Prostate gland (tissue), 2 donors: Measurements from ENCODE around the gene SLAIN2. TPM values are rescaled to one million over a fixed set of nuclear protein-coding genes. Genes with fewer than 3 reads are reported as not detected.

Experiments
- DNase-seq: peaks from one replicate; pipeline ENCODE4 v3.0.0-alpha.2; 2019; ENCODE audit warnings: low spot score
- H3K27ac ChIP-seq, 2 donors: fragments of 200-600 bp; sonication (generic); 2 replicates each; pipeline ENCODE4 v1.5.1; 2017 to 2019
- H3K27me3 ChIP-seq: fragments of 200-600 bp; sonication (generic); replicated peaks from 2 replicates; pipeline ENCODE4 v1.5.1; 2019; ENCODE audit not compliant: insufficient read depth
- H3K36me3 ChIP-seq, 2 donors: fragments of 200-600 bp; sonication (generic); 1 replicate in 1 of 2; 2 replicates in 1 of 2; pipeline versions ENCODE4 v1.5.1 to v1.8.1; 2017 to 2019
- H3K4me1 ChIP-seq: fragments of 200-600 bp; sonication (generic); replicated peaks from 2 replicates; pipeline ENCODE4 v1.5.1; 2019
- H3K4me3 ChIP-seq, 2 donors: fragments of 200-600 bp; sonication (generic); 2 replicates each; pipeline ENCODE4 v1.5.1; 2017 to 2019
- H3K9me3 ChIP-seq: fragments of 200-600 bp; sonication (generic); 2 replicates; pipeline ENCODE4 v1.5.1; 2017
- CTCF ChIP-seq, 4 experiments: fragments of 200-600 bp in 2 of 4; fragments of 450-650 bp in 2 of 4; sonication (generic) in 2 of 4; IDR thresholded peaks; 1 replicate in 3 of 4; 2 replicates in 1 of 4; pipeline ENCODE4 v1.5.1; 2016 to 2019; ENCODE audit warnings: antibody characterized with exemption in 4 of 4, mild to moderate bottlenecking in 2 of 4, moderate library complexity in 2 of 4
- POLR2A ChIP-seq: fragments of 450-650 bp; IDR thresholded peaks from one replicate; pipeline ENCODE4 v1.6.1; 2016; ENCODE audit warnings: antibody characterized with exemption, mild to moderate bottlenecking
- POLR2AphosphoS5 ChIP-seq: sonication (generic); formaldehyde crosslinking; IDR thresholded peaks from one replicate; pipeline ENCODE4 v1.6.1; 2017; ENCODE audit warnings: antibody characterized with exemption
- WGBS: methylation state at CpG from one replicate; pipeline ENCODE4 v1.1.5; 2018; 5-methylcytosine and 5-hydroxymethylcytosine counted together
- intact Hi-C: fragments of 100-400 bp; cut with DNase I; formaldehyde crosslinking; loops from one replicate; pipeline ENCODE4 v1.14.2; 2022
- total RNA-seq, 2 donors: library from RNA; depleted of rRNA; stranded (reverse); fragments of >200 nt; gene quantifications; one replicate each; pipeline ENCODE4 v1.1.0, GENCODE V29; 2016

SLAIN2 gene
- total RNA-seq, 2 donors from 2014 or later = 95.1 to 119 TPM

GRCh38 chr4:48350871-48351270 is 9.5 kb downstream of the SLAIN2 start:
- no peak for DNase-seq
- no peak overlapping the region for H3K4me3 ChIP-seq
- no peaks in the 10 kb centered on the region for H3K36me3 ChIP-seq
- H3K9me3 ChIP-seq = no peaks in the 10 kb centered on the region
- 91% methylated on average over 1 of the region's 1 CpG for WGBS
- intact Hi-C loops = no loop called here
- no peak for TF ChIP-seq CTCF (IDR thresholded peaks at IDR 0.05)
- no peak for TF ChIP-seq POLR2AphosphoS5
- TF ChIP-seq POLR2A = no peak
- no peaks in the 10 kb centered on the region for H3K27me3 ChIP-seq
- no peak overlapping the region for H3K27ac ChIP-seq
- H3K4me1 ChIP-seq = peaks cover 6% of the 10 kb centered on the region

- H3K36me3 ChIP-seq = no peaks in the 10 kb centered on the region
- no peaks in the 10 kb centered on the region for H3K9me3 ChIP-seq
- peaks cover 6% of the 10 kb centered on the region for H3K4me1 ChIP-seq
- no peaks in the 10 kb centered on the region for H3K27me3 ChIP-seq
- intact Hi-C loops = no loop called here
- DNase-seq = no peak
- H3K4me3 ChIP-seq = no peak overlapping the region
- TF ChIP-seq CTCF (IDR thresholded peaks at IDR 0.05) = no peak
- WGBS = 95% methylated on average over 4 of the region's 4 CpGs
- H3K27ac ChIP-seq = no peak overlapping the region
Observed at GRCh38 chr4:48352793-48353192, 11.5 kb downstream of the SLAIN2 start.

GRCh38 chr4:48356355-48356754 is 15.0 kb downstream of the SLAIN2 start:
- DNase-seq = no peak
- Histone ChIP-seq H3K27ac (no peak overlapping the region), H3K9me3 (no peaks in the 10 kb centered on the region), H3K27me3 (no peaks in the 10 kb centered on the region), H3K36me3 (no peaks in the 10 kb centered on the region), H3K4me3 (no peak overlapping the region), H3K4me1 (no peaks in the 10 kb centered on the region)
- intact Hi-C loops = no loop called here
- no peak for TF ChIP-seq POLR2AphosphoS5
- 80% methylated on average over 1 of the region's 1 CpG for WGBS

GRCh38 chr4:48360285-48361011 is 19.1 kb downstream of the SLAIN2 start:
- no peak for DNase-seq
- no peaks in the 10 kb centered on the region for H3K9me3 ChIP-seq
- H3K4me3 ChIP-seq = no peak overlapping the region
- no peak for TF ChIP-seq POLR2A
- H3K27ac ChIP-seq = no peak overlapping the region
- H3K36me3 ChIP-seq = no peaks in the 10 kb centered on the region
- H3K27me3 ChIP-seq = no peaks in the 10 kb centered on the region
- intact Hi-C loops = no loop called here
- WGBS = 53% methylated on average over 4 of the region's 4 CpGs
- no peaks in the 10 kb centered on the region for H3K4me1 ChIP-seq

GRCh38 chr4:48361012-48361400 is 19.7 kb downstream of the SLAIN2 start:
- Histone ChIP-seq H3K27me3 (no peaks in the 10 kb centered on the region), H3K4me3 (no peak overlapping the region), H3K4me1 (no peaks in the 10 kb centered on the region), H3K9me3 (no peaks in the 10 kb centered on the region), H3K27ac (no peak overlapping the region), H3K36me3 (no peaks in the 10 kb centered on the region)
- DNase-seq = no peak
- 94% methylated on average over 1 of the region's 1 CpG for WGBS
- intact Hi-C loops = no loop called here
- TF ChIP-seq POLR2A (no peak), CTCF (IDR thresholded peaks at IDR 0.05) (no peak), POLR2AphosphoS5 (no peak)

GRCh38 chr4:48366611-48367010 is 25.3 kb downstream of the SLAIN2 start:
- Histone ChIP-seq H3K9me3 (no peaks in the 10 kb centered on the region), H3K27me3 (no peaks in the 10 kb centered on the region), H3K4me1 (peaks cover 3% of the 10 kb centered on the region), H3K27ac (no peak overlapping the region), H3K4me3 (no peak overlapping the region), H3K36me3 (no peaks in the 10 kb centered on the region)
- intact Hi-C loops = no loop called here
- no peak for DNase-seq
- TF ChIP-seq POLR2AphosphoS5 = no peak
- no peak for TF ChIP-seq CTCF (IDR thresholded peaks at IDR 0.05)
- TF ChIP-seq POLR2A = no peak
- WGBS = 64% methylated on average over 3 of the region's 3 CpGs
